Upper lobe of right lung (tissue), 1 donor: ENCODE results near the gene SLC26A1. TPM values are rescaled to one million over a fixed set of nuclear protein-coding genes. Genes with fewer than 3 reads are reported as not detected.

Experiments used
- ATAC-seq: fragments of 200-7000 bp; cut with Tn5 transposase; one replicate; pipeline ENCODE4 v1.9.1; 2020; ENCODE audit warnings: mild to moderate bottlenecking, moderate library complexity
- DNase-seq: peaks from one replicate; pipeline ENCODE4 v3.0.0-alpha.2; 2020
- H3K27ac ChIP-seq: fragments of 200-600 bp; one replicate; pipeline ENCODE4 v1.8.0; 2022
- H3K27me3 ChIP-seq: fragments of 200-600 bp; one replicate; pipeline ENCODE4 v1.8.0; 2022; ENCODE audit warnings: mild to moderate bottlenecking
- H3K36me3 ChIP-seq: fragments of 200-600 bp; one replicate; pipeline ENCODE4 v1.8.0; 2022
- H3K4me1 ChIP-seq: fragments of 200-600 bp; one replicate; pipeline ENCODE4 v1.8.0; 2022
- H3K4me3 ChIP-seq: fragments of 200-600 bp; one replicate; pipeline ENCODE4 v1.8.0; 2022; ENCODE audit warnings: mild to moderate bottlenecking
- H3K9me3 ChIP-seq: fragments of 200-600 bp; one replicate; pipeline ENCODE4 v1.8.0; 2022
- intact Hi-C: fragments of 100-400 bp; cut with DNase I; formaldehyde crosslinking; loops from one replicate; pipeline ENCODE4 v1.11.0; 2022
- total RNA-seq: library from RNA; stranded (reverse); fragmentation: NEBNext Ultra II Directional; extraction: Animal tissue kit (Norgen Biotek cat#: 25700); gene quantifications from one replicate; pipeline ENCODE4 v1.2.1, GENCODE V29; 2021
- TF ChIP-seq, protein P1 (sequence below): fragments of 200-600 bp; IDR thresholded peaks from one replicate; pipeline ENCODE4 v1.8.0; 2022; ENCODE audit warnings: antibody characterized with exemption
- donor health status: DM: no; HTN: yes; CAD: no; lungs with severe emphysema.

Gene SLC26A1
- total RNA-seq, 1 donor from 2014 or later = 0.20 TPM

DNA sequence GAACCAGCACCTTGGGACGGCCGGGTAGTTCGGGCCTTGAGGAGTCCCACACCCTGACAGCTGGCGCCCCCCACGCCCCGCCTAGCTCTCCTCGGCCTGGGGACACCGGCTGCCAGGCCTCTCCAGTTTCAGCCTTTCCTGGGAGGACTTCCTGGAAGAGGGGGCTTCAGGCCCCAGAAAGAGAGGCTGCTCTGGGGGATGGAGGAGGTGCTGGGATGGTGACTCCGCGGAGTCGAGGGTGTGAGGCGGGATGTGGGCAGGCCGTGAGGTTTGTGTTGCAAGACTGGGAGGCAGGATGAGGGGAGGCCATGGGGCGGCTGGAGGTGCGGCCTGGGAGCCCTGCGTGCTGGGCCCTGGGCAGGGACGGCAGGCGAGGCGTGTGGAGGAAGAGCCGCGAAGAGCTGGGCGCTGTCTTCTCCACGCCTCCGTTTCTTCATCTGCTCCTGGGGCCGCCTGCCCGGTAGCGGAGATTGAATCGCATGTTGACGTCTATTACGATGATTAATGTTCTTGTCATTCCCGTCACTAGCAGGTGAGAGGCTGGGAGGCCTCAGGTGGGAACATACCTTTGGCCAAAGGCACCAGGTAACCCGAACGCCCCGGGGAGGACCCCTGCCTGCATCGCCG lies 17.3 kb upstream of the SLC26A1 start:
- Histone ChIP-seq H3K4me3 (peak overlapping the region; percentile 69), H3K36me3 (no peaks in the 10 kb centered on the region), H3K9me3 (no peaks in the 10 kb centered on the region), H3K4me1 (peaks cover 19% of the 10 kb centered on the region), H3K27ac (peak overlapping the region; percentile 65), H3K27me3 (peaks cover 14% of the 10 kb centered on the region)
- intact Hi-C loops = no loop called here
- TF ChIP-seq, protein P1, sequence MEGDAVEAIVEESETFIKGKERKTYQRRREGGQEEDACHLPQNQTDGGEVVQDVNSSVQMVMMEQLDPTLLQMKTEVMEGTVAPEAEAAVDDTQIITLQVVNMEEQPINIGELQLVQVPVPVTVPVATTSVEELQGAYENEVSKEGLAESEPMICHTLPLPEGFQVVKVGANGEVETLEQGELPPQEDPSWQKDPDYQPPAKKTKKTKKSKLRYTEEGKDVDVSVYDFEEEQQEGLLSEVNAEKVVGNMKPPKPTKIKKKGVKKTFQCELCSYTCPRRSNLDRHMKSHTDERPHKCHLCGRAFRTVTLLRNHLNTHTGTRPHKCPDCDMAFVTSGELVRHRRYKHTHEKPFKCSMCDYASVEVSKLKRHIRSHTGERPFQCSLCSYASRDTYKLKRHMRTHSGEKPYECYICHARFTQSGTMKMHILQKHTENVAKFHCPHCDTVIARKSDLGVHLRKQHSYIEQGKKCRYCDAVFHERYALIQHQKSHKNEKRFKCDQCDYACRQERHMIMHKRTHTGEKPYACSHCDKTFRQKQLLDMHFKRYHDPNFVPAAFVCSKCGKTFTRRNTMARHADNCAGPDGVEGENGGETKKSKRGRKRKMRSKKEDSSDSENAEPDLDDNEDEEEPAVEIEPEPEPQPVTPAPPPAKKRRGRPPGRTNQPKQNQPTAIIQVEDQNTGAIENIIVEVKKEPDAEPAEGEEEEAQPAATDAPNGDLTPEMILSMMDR = no peak
- DNase-seq (peak; percentile 90), ATAC-seq (peak; percentile 65)

DNA sequence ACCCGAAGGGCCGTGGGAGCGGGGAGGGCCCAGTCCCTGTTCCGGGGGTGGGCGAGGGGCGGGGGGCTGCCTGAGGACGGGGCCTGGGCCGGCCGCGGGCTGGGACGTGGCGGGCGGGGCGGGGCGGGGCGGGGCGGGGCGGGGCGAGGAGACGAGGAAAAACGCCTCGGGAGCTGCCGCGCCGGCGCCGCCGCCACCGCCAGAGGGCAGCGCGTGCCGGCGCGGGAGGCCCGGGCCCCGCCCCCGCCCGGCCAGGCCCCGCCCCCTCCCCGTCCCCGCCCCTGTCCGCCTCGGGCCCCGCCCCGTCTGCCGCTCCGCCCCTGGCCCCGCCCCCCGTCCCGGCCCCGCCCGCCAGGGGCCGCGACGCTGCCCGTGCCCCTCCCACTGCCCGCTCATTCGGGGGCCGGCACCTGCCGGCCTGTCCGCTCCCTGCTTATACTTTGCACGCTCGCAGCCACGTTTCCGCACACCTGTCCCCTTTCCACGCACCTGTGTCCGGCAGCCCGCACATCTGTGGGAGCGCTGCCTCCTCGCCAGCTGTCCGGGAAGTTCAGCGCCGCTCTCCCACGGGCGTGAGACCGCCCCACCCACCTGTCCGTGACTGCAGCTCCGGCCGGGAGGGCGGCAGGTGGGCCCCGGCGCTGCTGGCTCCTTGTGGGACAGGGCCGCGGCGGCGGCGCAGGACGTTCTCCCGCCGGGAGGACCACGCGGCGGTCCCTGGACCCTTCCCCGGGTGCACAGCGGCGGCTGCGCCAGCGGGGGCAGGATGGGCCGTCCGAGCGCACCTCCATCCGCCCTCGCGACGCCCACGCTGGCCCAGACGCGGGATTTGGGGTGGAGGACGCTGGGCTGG lies 16.6 kb upstream of the SLC26A1 start:
- peak; percentile 83 for ATAC-seq
- Histone ChIP-seq H3K4me1 (peaks cover 19% of the 10 kb centered on the region), H3K27me3 (peaks cover 21% of the 10 kb centered on the region), H3K36me3 (no peaks in the 10 kb centered on the region), H3K4me3 (peak overlapping the region; percentile 69), H3K9me3 (no peaks in the 10 kb centered on the region), H3K27ac (peak overlapping the region; percentile 65)
- intact Hi-C loops = no loop called here
- DNase-seq = peak; percentile 89
- TF ChIP-seq, protein P1 = no peak

DNA sequence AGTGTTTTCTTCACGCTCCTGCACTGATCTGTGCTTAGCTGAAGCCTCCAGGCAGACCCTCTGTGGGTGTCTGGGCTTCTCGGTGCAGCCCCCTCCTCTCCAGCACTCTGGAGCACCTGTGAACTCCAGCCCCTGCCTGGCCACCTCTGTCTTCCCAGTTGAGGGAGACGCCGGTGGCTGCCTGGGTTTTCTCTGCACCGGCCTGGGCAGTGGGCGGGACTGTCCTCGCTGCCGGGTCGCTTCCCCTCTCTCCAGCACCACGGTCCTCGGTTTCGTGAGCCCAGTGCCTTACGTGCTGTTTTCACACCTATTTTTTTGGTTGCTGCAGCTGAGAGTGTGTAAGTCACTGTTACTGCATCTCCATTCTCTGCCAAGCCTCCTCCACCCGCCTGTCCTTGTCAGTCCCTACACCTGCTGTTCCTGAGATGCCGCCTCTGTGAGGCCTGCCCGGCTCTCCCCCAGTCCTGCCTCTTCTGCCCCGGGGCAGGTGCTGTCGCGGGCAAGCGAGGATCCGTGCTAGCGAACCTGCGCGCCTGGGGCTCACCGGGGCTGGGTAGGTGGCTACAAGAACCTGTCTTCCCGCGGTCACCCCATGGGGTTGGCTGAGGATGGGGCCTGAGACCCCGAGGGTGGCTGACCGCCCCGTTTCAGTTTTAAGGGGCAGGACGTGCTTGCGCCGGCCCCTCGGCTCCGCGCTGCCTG lies 15.8 kb upstream of the SLC26A1 start:
- H3K4me3 ChIP-seq = peak overlapping the region; percentile 66
- peaks cover 29% of the 10 kb centered on the region for H3K27me3 ChIP-seq
- TF ChIP-seq, protein P1 = no peak
- H3K4me1 ChIP-seq = peaks cover 19% of the 10 kb centered on the region
- peak overlapping the region; percentile 55 for H3K27ac ChIP-seq
- no peak for ATAC-seq
- intact Hi-C loops = no loop called here
- H3K9me3 ChIP-seq = no peaks in the 10 kb centered on the region
- H3K36me3 ChIP-seq = no peaks in the 10 kb centered on the region
- peak; percentile 79 for DNase-seq

DNA sequence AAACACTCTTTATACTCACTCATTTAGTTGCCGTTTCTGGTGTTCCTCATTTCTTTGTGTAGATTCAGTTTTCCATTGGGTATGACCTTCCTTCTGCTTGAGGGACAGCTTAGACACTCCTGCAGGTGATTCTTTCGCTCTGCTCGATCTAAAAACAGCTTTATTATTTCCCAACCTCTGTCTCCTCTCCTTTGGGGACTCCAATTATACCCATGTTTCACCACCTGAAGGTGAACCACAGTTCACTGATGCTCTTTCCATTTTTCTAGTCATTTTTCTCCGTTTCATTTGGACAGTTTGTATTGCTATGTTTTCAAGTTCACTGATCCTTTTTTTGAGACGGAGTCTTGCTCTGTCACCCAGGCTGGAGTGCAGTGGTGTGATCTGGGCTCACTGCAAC lies 13.7 kb upstream of the SLC26A1 start:
- no peaks in the 10 kb centered on the region for H3K9me3 ChIP-seq
- no peak for ATAC-seq
- no peaks in the 10 kb centered on the region for H3K36me3 ChIP-seq
- H3K27me3 ChIP-seq = peaks cover 50% of the 10 kb centered on the region
- intact Hi-C loops = no loop called here
- H3K27ac ChIP-seq = no peak overlapping the region
- no peak for DNase-seq
- H3K4me1 ChIP-seq = peaks cover 29% of the 10 kb centered on the region
- TF ChIP-seq, protein P1 = no peak
- no peak overlapping the region for H3K4me3 ChIP-seq

DNA sequence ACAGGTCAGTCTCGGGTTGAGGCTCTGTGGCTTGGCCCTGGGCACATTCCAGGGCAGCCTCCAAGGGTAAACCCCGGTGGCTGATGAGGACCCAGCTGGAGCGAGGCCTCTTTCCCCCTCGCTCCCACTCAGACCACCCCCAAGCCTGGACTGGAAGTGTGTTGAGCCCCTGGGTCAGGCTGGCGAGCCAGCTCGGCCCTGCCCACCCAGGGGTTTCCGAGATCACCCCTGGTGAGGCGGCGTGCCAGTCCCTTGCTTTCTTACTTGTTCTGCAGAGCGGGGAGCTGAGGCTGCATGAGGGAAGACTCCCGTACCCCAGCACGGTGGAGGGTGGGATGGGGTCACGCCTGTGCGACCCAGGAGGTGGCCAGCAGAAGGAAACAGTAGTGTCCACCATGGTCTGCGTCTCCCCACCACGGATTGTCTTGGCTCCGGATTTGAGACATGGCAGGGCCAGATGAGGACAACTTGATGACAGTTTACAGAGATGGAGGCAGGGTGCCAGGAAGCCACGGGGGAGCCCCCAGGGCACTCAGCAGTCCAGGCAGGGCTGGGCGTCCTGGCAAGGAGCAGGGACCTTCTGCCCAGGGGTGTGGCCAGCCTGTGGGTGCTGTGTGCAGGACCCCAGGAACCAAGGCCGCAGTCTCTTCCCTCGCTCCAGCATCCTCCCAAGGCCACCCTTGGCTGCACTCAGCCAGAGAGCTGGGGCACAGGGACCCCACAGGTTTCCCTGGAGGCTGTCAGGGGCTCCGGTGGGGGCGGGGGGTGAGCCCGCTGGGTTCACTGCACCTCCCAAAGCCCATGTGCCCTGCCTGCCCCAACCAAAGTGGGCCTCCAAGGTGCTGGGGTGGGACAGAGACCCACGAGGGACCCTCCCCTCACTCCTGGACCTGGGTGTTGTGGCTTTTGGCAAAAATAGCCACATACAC lies 11.6 kb upstream of the SLC26A1 start:
- peaks cover 22% of the 10 kb centered on the region for H3K4me1 ChIP-seq
- H3K27ac ChIP-seq = no peak overlapping the region
- no peaks in the 10 kb centered on the region for H3K36me3 ChIP-seq
- TF ChIP-seq, protein P1 = no peak
- no peak overlapping the region for H3K4me3 ChIP-seq
- DNase-seq (no peak), ATAC-seq (no peak)
- H3K27me3 ChIP-seq = peaks cover 71% of the 10 kb centered on the region
- intact Hi-C loops = no loop called here
- no peaks in the 10 kb centered on the region for H3K9me3 ChIP-seq
